K562 (cell line): ENCODE measurements around the gene UBE3D. TPM values are rescaled to one million over a fixed set of nuclear protein-coding genes. Genes with fewer than 3 reads are reported as not detected.

Source experiments
- ATAC-seq: fragments of 200-7000 bp; cut with Tn5 transposase; 3 replicates; pipeline ENCODE4 v1.9.1; 2020; ENCODE audit warnings: moderate library complexity
- BruUV-seq: library from RNA; stranded (reverse); fragments of 400-500 nt; replicated peaks from 2 replicates; lab custom pipeline; 2021; lab: Mats Ljungman, UMichigan
- CTCF ChIA-PET: fragments of 300-600 bp; formaldehyde crosslinking; extraction: SDS; loops from one replicate; lab custom pipeline; 2021; ENCODE audit warnings: low intra/inter-chr PET ratio; lab: Yijun Ruan, JAX
- POLR2A ChIA-PET: fragments of 300-600, 350-650 bp; sonication (Branson Sonifier 250); formaldehyde crosslinking; extraction: SDS; loops from one replicate; lab custom pipeline; 2021; ENCODE audit warnings: antibody characterized with exemption, inconsistent platforms; lab: Yijun Ruan, JAX
- DNase-seq, 4 experiments: peaks; one replicate each; pipeline versions ENCODE4 v3.0.0 to v3.0.0-alpha.2; 2011 to 2018; ENCODE audit warnings: low spot score in 3 of 4, mixed read lengths in 3 of 4; ENCODE audit errors: extremely low read depth in 1 of 4
- FAIRE-seq: peaks from 2 replicates; lab custom pipeline; 2011; peaks lifted over from hg19 to GRCh38; lab: Jason Lieb, UNC
- H2AFZ ChIP-seq: 2 replicates; pipeline ENCODE4 v1.6.0; 2011; ENCODE audit warnings: low read depth, low read length, control low read depth, inconsistent platforms
- H3K27ac ChIP-seq: fragments of 200-600 bp; 3 replicates; pipeline ENCODE4 v1.8.0; 2011; ENCODE audit warnings: low read depth, mild to moderate bottlenecking, control low read depth, inconsistent platforms, low read length, moderate library complexity, mixed read lengths; ENCODE audit errors: extremely low read depth
- H3K27me3 ChIP-seq, 2 experiments: fragments of 300-600 bp in 1 of 2; 2 replicates in 1 of 2; 3 replicates in 1 of 2; pipeline versions ENCODE4 v1.6.0 to v1.8.0; 2011; ENCODE audit warnings: inconsistent platforms in 2 of 2, low read length in 2 of 2, mild to moderate bottlenecking in 1 of 2, mixed read lengths in 1 of 2, moderate library complexity in 1 of 2; ENCODE audit not compliant: control insufficient read depth in 2 of 2, insufficient read depth in 2 of 2
- H3K36me3 ChIP-seq: fragments of 300-600 bp; 3 replicates; pipeline ENCODE4 v1.8.0; 2011; ENCODE audit warnings: mild to moderate bottlenecking, low read length, inconsistent platforms; ENCODE audit not compliant: control insufficient read depth, insufficient read depth
- H3K4me1 ChIP-seq, 2 experiments: fragments of 200-600 bp in 1 of 2; replicated peaks in 1 of 2; 2 replicates in 1 of 2; 3 replicates in 1 of 2; pipeline versions ENCODE4 v1.5.1 to v1.8.0; 2011; ENCODE audit warnings: inconsistent platforms in 2 of 2, low read length in 2 of 2, mild to moderate bottlenecking in 1 of 2, mixed read lengths in 1 of 2, moderate library complexity in 1 of 2; ENCODE audit not compliant: control insufficient read depth in 2 of 2, insufficient read depth in 2 of 2
- H3K4me2 ChIP-seq: 2 replicates; pipeline ENCODE4 v1.6.1; 2011; ENCODE audit warnings: low read length, control low read depth, inconsistent platforms, mixed read lengths; ENCODE audit not compliant: insufficient read depth
- H3K4me3 ChIP-seq: fragments of 200-600 bp; sonication (generic), shearing (Covaris generic); 2 replicates; pipeline ENCODE4 v1.5.1; 2016; ENCODE audit warnings: control low read depth, inconsistent platforms
- H3K79me2 ChIP-seq: fragments of 200-600 bp; 3 replicates; pipeline ENCODE4 v1.8.0; 2011; ENCODE audit warnings: low read length, inconsistent platforms; ENCODE audit not compliant: control insufficient read depth, insufficient read depth
- H3K9ac ChIP-seq, 2 experiments: 2 replicates each; pipeline versions ENCODE4 v1.6.0 to v1.6.1; 2011; ENCODE audit warnings: low read depth in 2 of 2, low read length in 2 of 2, control low read depth in 1 of 2, inconsistent platforms in 1 of 2, mild to moderate bottlenecking in 1 of 2, mixed read lengths in 1 of 2; ENCODE audit not compliant: insufficient read depth in 1 of 2
- H3K9me1 ChIP-seq: one replicate; pipeline ENCODE4 v1.6.0; 2011; ENCODE audit warnings: inconsistent platforms, mild to moderate bottlenecking, low read length, moderate library complexity; ENCODE audit not compliant: control insufficient read depth, insufficient read depth
- H3K9me3 ChIP-seq: replicated peaks from 2 replicates; pipeline ENCODE4 v1.5.1; 2011; ENCODE audit warnings: low read depth, low read length, inconsistent platforms; ENCODE audit not compliant: control insufficient read depth, insufficient read depth
- H4K20me1 ChIP-seq: replicated peaks from 2 replicates; pipeline ENCODE4 v1.6.1; 2011; ENCODE audit warnings: low read length, inconsistent platforms, mixed read lengths; ENCODE audit not compliant: control insufficient read depth, insufficient read depth
- L3MBTL2 ChIP-seq: fragments of 450-650 bp; IDR thresholded peaks from 2 replicates; pipeline ENCODE4 v1.6.1; 2016; ENCODE audit warnings: mild to moderate bottlenecking, moderate library complexity
- NCOR1 ChIP-seq: fragments of 450-650 bp; IDR thresholded peaks from 2 replicates; pipeline ENCODE4 v1.6.1; 2016; ENCODE audit warnings: mild to moderate bottlenecking, moderate library complexity
- PBX2 ChIP-seq, 2 experiments: IDR thresholded peaks in 1 of 2; conservative IDR thresholded peaks in 1 of 2; 2 replicates each; pipeline ENCODE4 v1.6.1; 2016; ENCODE audit warnings: low read depth in 2 of 2, mild to moderate bottlenecking in 1 of 2, missing compliant biosample characterization in 1 of 2, missing genetic modification characterization in 1 of 2, moderate library complexity in 1 of 2
- PRPF4 ChIP-seq: fragments of 200-400 bp; formaldehyde crosslinking; IDR thresholded peaks from one replicate; pipeline ENCODE4 v1.6.1; 2017; ENCODE audit warnings: low read length, low read depth, mild to moderate bottlenecking; ENCODE audit not compliant: insufficient read depth, poor library complexity, severe bottlenecking
- RUNX1 ChIP-seq: sonication (generic); IDR thresholded peaks from 2 replicates; pipeline ENCODE4 v1.6.1; 2016; ENCODE audit warnings: antibody characterized with exemption, low read depth
- SREBF1 ChIP-seq: fragments of 150-350 bp; IDR thresholded peaks from 2 replicates; pipeline ENCODE4 v1.6.1; 2014; ENCODE audit warnings: antibody characterized with exemption, low read depth, low read length, borderline replicate concordance
- ZNF707 ChIP-seq: fragments of 250-450 bp; sonication (Bioruptor Pico); conservative IDR thresholded peaks from 2 replicates; pipeline ENCODE4 v1.8.0; 2022; ENCODE audit warnings: inconsistent platforms, mild to moderate bottlenecking, moderate library complexity
- WGBS: fragments of 100-300 bp; shearing (Covaris generic); methylation state at CpG from one replicate; pipeline ENCODE4 v1.1.6; 2016; ENCODE audit warnings: low coverage, mixed read lengths; ENCODE audit not compliant: insufficient coverage; ENCODE audit errors: missing lambda C conversion rate; 5-methylcytosine and 5-hydroxymethylcytosine counted together
- in situ Hi-C: fragments of 300-500 bp; cut with MboI; formaldehyde crosslinking; loops from 4 replicates; pipeline ENCODE4 v1.15.0; 2018; ENCODE audit warnings: inconsistent platforms, mixed read lengths
- intact Hi-C: fragments of 100-400 bp; cut with micrococcal nuclease; formaldehyde crosslinking; loops from 2 replicates; pipeline ENCODE4 v1.14.2; 2022
- polyA plus RNA-seq, 8 experiments: library from polyadenylated mRNA; depleted of rRNA in 4 of 8; stranded (reverse) in 5 of 8; unstranded in 3 of 8; fragments of >200 nt; fragmentation: Nextera tagmentation in 2 of 8; fragmentation: Illumina TruSeq in 1 of 8; extraction: Ambion mirVana in 2 of 8; extraction: Trizol in 1 of 8; gene quantifications; 2 replicates each; pipeline versions ENCODE4 v1.2.1 to v1.2.3, GENCODE V29; 2011 to 2014; ENCODE audit warnings: inconsistent platforms in 1 of 8, missing spikeins in 1 of 8
- total RNA-seq, 7 experiments: library from RNA; depleted of rRNA in 6 of 7; stranded (reverse); fragments of >200 nt in 6 of 7; fragmentation: Illumina TruSeq in 2 of 7; extraction: Trizol in 2 of 7; gene quantifications; 2 replicates each; pipeline versions ENCODE4 v1.2.1 to v1.2.3, GENCODE V29; 2011 to 2021; ENCODE audit warnings: low replicate concordance in 1 of 7
- TF ChIP-seq, protein P1 (sequence below): sonication (generic); formaldehyde crosslinking; IDR thresholded peaks from 2 replicates; pipeline ENCODE4 v1.8.0; 2023; ENCODE audit warnings: missing genetic modification reagents, mild to moderate bottlenecking, borderline replicate concordance
- TF ChIP-seq, protein P2 (sequence below): conservative IDR thresholded peaks from 2 replicates; pipeline ENCODE4 v1.6.1; 2011; ENCODE audit warnings: low read depth, mild to moderate bottlenecking, low read length; ENCODE audit not compliant: control insufficient read depth
- TF ChIP-seq, protein P3 (sequence below): sonication (generic); formaldehyde crosslinking; IDR thresholded peaks from 2 replicates; pipeline ENCODE4 v1.8.0; 2022; ENCODE audit warnings: mild to moderate bottlenecking, missing genetic modification reagents

The UBE3D gene
- total and polyA plus RNA-seq, 9 of the 15 experiments (the other 6 are each of a cell fraction or from before 2014, with no cell fraction given) = 9.4 to 17.6 (median 11.9) TPM

- TF ChIP-seq, protein P1, sequence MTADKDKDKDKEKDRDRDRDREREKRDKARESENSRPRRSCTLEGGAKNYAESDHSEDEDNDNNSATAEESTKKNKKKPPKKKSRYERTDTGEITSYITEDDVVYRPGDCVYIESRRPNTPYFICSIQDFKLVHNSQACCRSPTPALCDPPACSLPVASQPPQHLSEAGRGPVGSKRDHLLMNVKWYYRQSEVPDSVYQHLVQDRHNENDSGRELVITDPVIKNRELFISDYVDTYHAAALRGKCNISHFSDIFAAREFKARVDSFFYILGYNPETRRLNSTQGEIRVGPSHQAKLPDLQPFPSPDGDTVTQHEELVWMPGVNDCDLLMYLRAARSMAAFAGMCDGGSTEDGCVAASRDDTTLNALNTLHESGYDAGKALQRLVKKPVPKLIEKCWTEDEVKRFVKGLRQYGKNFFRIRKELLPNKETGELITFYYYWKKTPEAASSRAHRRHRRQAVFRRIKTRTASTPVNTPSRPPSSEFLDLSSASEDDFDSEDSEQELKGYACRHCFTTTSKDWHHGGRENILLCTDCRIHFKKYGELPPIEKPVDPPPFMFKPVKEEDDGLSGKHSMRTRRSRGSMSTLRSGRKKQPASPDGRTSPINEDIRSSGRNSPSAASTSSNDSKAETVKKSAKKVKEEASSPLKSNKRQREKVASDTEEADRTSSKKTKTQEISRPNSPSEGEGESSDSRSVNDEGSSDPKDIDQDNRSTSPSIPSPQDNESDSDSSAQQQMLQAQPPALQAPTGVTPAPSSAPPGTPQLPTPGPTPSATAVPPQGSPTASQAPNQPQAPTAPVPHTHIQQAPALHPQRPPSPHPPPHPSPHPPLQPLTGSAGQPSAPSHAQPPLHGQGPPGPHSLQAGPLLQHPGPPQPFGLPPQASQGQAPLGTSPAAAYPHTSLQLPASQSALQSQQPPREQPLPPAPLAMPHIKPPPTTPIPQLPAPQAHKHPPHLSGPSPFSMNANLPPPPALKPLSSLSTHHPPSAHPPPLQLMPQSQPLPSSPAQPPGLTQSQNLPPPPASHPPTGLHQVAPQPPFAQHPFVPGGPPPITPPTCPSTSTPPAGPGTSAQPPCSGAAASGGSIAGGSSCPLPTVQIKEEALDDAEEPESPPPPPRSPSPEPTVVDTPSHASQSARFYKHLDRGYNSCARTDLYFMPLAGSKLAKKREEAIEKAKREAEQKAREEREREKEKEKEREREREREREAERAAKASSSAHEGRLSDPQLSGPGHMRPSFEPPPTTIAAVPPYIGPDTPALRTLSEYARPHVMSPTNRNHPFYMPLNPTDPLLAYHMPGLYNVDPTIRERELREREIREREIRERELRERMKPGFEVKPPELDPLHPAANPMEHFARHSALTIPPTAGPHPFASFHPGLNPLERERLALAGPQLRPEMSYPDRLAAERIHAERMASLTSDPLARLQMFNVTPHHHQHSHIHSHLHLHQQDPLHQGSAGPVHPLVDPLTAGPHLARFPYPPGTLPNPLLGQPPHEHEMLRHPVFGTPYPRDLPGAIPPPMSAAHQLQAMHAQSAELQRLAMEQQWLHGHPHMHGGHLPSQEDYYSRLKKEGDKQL = no peak
- TF ChIP-seq L3MBTL2 (no peak), SREBF1 (no peak), RUNX1 (no peak), NCOR1 (no peak), ZNF707 (CRISPR knock-in tag) (no peak), PBX2 (CRISPR knock-in tag; IDR thresholded peaks at IDR 0.05; ENCODE audit: low read depth) (no peak), PBX2 (tag; conservative IDR thresholded peaks at IDR 0.05; ENCODE audit: low read depth) (no peak), PRPF4 (no peak)
- TF ChIP-seq, protein P2, sequence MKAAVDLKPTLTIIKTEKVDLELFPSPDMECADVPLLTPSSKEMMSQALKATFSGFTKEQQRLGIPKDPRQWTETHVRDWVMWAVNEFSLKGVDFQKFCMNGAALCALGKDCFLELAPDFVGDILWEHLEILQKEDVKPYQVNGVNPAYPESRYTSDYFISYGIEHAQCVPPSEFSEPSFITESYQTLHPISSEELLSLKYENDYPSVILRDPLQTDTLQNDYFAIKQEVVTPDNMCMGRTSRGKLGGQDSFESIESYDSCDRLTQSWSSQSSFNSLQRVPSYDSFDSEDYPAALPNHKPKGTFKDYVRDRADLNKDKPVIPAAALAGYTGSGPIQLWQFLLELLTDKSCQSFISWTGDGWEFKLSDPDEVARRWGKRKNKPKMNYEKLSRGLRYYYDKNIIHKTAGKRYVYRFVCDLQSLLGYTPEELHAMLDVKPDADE = no peak
- TF ChIP-seq, protein P3, sequence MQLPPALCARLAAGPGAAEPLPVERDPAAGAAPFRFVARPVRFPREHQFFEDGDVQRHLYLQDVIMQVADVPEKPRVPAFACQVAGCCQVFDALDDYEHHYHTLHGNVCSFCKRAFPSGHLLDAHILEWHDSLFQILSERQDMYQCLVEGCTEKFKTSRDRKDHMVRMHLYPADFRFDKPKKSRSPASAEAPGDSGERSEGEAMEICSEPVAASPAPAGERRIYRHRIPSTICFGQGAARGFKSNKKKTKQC (CRISPR knock-in tag) = no peak
- TF ChIP-seq, all 486 proteins: peak for 0
- no peak for FAIRE-seq
- H4K20me1 ChIP-seq = no peaks in the 10 kb centered on the region
- ATAC-seq = no peak
- no peaks in the 10 kb centered on the region for H3K36me3 ChIP-seq
- H3K4me2 ChIP-seq = no peak overlapping the region
- ChIA-PET POLR2A (no interaction called here), CTCF (no interaction called here)
- no peaks in the 10 kb centered on the region for H3K9me3 ChIP-seq
- H3K27me3 ChIP-seq = no peaks in the 10 kb centered on the region
- no peak overlapping the region for H2AFZ ChIP-seq
- H3K27ac ChIP-seq = no peak overlapping the region
- intact Hi-C loops = no loop called here
- H3K4me1 ChIP-seq = peaks cover 0 to 4% of the 10 kb centered on the region in 2 experiments; a peak in 1 of 5 replicates
- H3K4me3 ChIP-seq = no peak overlapping the region
- in situ Hi-C loops = no loop called here
- no peak overlapping the region for H3K9ac ChIP-seq
- 77% methylated on average over 1 of the region's 1 CpG for WGBS
- H3K9me1 ChIP-seq = no peaks in the 10 kb centered on the region
- H3K79me2 ChIP-seq = no peaks in the 10 kb centered on the region
- no TSS peak for BruUV-seq
- no peak for DNase-seq
Observed at GRCh38 chr6:82976179-82976578, 89.5 kb downstream of the UBE3D start.
